VCaP (cell line): ENCODE results near the gene TNNI3.
"Not testable (repeated sequence)": the region's sequence is repeated elsewhere in the genome, so short reads cannot be mapped to it uniquely, and the experiment has no call there.

Experiments
- H3K27ac ChIP-seq: fragments of 450-650 bp; 2 replicates; pipeline ENCODE4 v1.5.1; 2017
- CTCF ChIP-seq: fragments of 450-650 bp; conservative IDR thresholded peaks from 2 replicates; pipeline ENCODE4 v1.5.1; 2017; ENCODE audit warnings: mild to moderate bottlenecking, moderate library complexity

TNNI3 gene

GRCh38 chr19:55176076-55176475, 18.5 kb upstream of the TNNI3 start:
- H3K27ac ChIP-seq = no peak overlapping the region
- TF ChIP-seq CTCF = no peak

- H3K27ac ChIP-seq = no peak overlapping the region
- no peak for TF ChIP-seq CTCF
These were observed 17.8 kb upstream of the TNNI3 start for GRCh38 chr19:55175117-55175867.

GRCh38 chr19:55174425-55175116, 17.0 kb upstream of the TNNI3 start:
- no peak for TF ChIP-seq CTCF
- H3K27ac ChIP-seq = peak overlapping the region; percentile 76

GRCh38 chr19:55173714-55174409, 16.3 kb upstream of the TNNI3 start:
- H3K27ac ChIP-seq = peak overlapping the region; percentile 76
- TF ChIP-seq CTCF = no peak

- no peak for TF ChIP-seq CTCF
- peak overlapping the region; percentile 76 for H3K27ac ChIP-seq
These were observed 15.7 kb upstream of the TNNI3 start for GRCh38 chr19:55173186-55173713.

- H3K27ac ChIP-seq = peak overlapping the region; percentile 76; the same call in 1 of the 2 replicates
These were observed 15.2 kb upstream of the TNNI3 start for GRCh38 chr19:55172741-55173140.

GRCh38 chr19:55172318-55172717, 14.8 kb upstream of the TNNI3 start:
- H3K27ac ChIP-seq = not testable (repeated sequence)

More at GRCh38 chr19:55172741-55173140, 15.2 kb upstream of the TNNI3 start:
- no peak for TF ChIP-seq CTCF
